Glutamatergic neuron (in vitro differentiated cells): Measurements from ENCODE around the gene GTSE1. TPM values are rescaled to one million over a fixed set of nuclear protein-coding genes. Genes with fewer than 3 reads are reported as not detected.

Experiments used
- DNase-seq: peaks from one replicate; pipeline ENCODE4 v3.0.0; 2022
- H3K27ac Mint-ChIP-seq: one replicate; pipeline ENCODE4 v1.8.0; 2020; ENCODE audit warnings: mild to moderate bottlenecking, mixed read lengths, inconsistent platforms; ENCODE audit not compliant: unreplicated experiment
- H3K27me3 Mint-ChIP-seq: one replicate; pipeline ENCODE4 v1.8.0; 2020; ENCODE audit warnings: mild to moderate bottlenecking, moderate library complexity, mixed read lengths, inconsistent platforms; ENCODE audit not compliant: unreplicated experiment
- H3K36me3 Mint-ChIP-seq: one replicate; pipeline ENCODE4 v1.8.0; 2020; ENCODE audit warnings: mild to moderate bottlenecking, mixed read lengths, inconsistent platforms; ENCODE audit not compliant: unreplicated experiment
- H3K4me1 Mint-ChIP-seq: one replicate; pipeline ENCODE4 v1.8.0; 2020; ENCODE audit warnings: mild to moderate bottlenecking, low read depth, mixed read lengths, inconsistent platforms; ENCODE audit not compliant: unreplicated experiment
- H3K4me3 Mint-ChIP-seq: one replicate; pipeline ENCODE4 v1.8.0; 2020; ENCODE audit warnings: mild to moderate bottlenecking, mixed read lengths, inconsistent platforms; ENCODE audit not compliant: unreplicated experiment
- H3K9me3 Mint-ChIP-seq: one replicate; pipeline ENCODE4 v1.8.0; 2020; ENCODE audit warnings: mild to moderate bottlenecking, moderate library complexity, mixed read lengths, inconsistent platforms; ENCODE audit not compliant: unreplicated experiment
- total RNA-seq: library from RNA; stranded (reverse); fragmentation: NEBNext Ultra II Directional; extraction: Animal tissue kit (Norgen Biotek cat#: 25700); gene quantifications from one replicate; pipeline ENCODE4 v1.2.1, GENCODE V29; 2021; ENCODE audit not compliant: unreplicated experiment
- TF ChIP-seq, protein P1 (sequence below): fragments of 200-600 bp; sonication (generic); IDR thresholded peaks from one replicate; pipeline ENCODE4 v1.5.0; 2021; ENCODE audit not compliant: partially characterized antibody, unreplicated experiment

Gene GTSE1
- total RNA-seq, 1 donor from 2014 or later = 7.5 TPM

- H3K9me3 Mint-ChIP-seq = peaks cover 3% of the 10 kb centered on the region
- TF ChIP-seq, protein P1, sequence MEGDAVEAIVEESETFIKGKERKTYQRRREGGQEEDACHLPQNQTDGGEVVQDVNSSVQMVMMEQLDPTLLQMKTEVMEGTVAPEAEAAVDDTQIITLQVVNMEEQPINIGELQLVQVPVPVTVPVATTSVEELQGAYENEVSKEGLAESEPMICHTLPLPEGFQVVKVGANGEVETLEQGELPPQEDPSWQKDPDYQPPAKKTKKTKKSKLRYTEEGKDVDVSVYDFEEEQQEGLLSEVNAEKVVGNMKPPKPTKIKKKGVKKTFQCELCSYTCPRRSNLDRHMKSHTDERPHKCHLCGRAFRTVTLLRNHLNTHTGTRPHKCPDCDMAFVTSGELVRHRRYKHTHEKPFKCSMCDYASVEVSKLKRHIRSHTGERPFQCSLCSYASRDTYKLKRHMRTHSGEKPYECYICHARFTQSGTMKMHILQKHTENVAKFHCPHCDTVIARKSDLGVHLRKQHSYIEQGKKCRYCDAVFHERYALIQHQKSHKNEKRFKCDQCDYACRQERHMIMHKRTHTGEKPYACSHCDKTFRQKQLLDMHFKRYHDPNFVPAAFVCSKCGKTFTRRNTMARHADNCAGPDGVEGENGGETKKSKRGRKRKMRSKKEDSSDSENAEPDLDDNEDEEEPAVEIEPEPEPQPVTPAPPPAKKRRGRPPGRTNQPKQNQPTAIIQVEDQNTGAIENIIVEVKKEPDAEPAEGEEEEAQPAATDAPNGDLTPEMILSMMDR = no peak
- H3K27me3 Mint-ChIP-seq = no peaks in the 10 kb centered on the region
- no peaks in the 10 kb centered on the region for H3K36me3 Mint-ChIP-seq
- H3K4me1 Mint-ChIP-seq = no peaks in the 10 kb centered on the region
- DNase-seq = no peak
- peak overlapping the region; percentile 8 for H3K27ac Mint-ChIP-seq
- H3K4me3 Mint-ChIP-seq = no peak overlapping the region
These were observed 24.2 kb downstream of the GTSE1 start for GRCh38 chr22:46320716-46321386.

- TF ChIP-seq, protein P1 = no peak
- H3K4me3 Mint-ChIP-seq = no peak overlapping the region
- no peak overlapping the region for H3K27ac Mint-ChIP-seq
- H3K4me1 Mint-ChIP-seq = no peaks in the 10 kb centered on the region
- no peaks in the 10 kb centered on the region for H3K36me3 Mint-ChIP-seq
- H3K27me3 Mint-ChIP-seq = no peaks in the 10 kb centered on the region
- peaks cover 3% of the 10 kb centered on the region for H3K9me3 Mint-ChIP-seq
- no peak for DNase-seq
These were observed 26.0 kb downstream of the GTSE1 start for GRCh38 chr22:46322711-46323110.

GRCh38 chr22:46323162-46323561, 26.5 kb downstream of the GTSE1 start:
- no peaks in the 10 kb centered on the region for H3K36me3 Mint-ChIP-seq
- H3K4me1 Mint-ChIP-seq = no peaks in the 10 kb centered on the region
- H3K4me3 Mint-ChIP-seq = no peak overlapping the region
- H3K27me3 Mint-ChIP-seq = no peaks in the 10 kb centered on the region
- H3K9me3 Mint-ChIP-seq = peaks cover 3% of the 10 kb centered on the region
- TF ChIP-seq, protein P1 = no peak
- H3K27ac Mint-ChIP-seq = no peak overlapping the region
- DNase-seq = no peak

- no peak overlapping the region for H3K27ac Mint-ChIP-seq
- TF ChIP-seq, protein P1 = no peak
- H3K27me3 Mint-ChIP-seq = no peaks in the 10 kb centered on the region
- H3K4me1 Mint-ChIP-seq = no peaks in the 10 kb centered on the region
- no peak overlapping the region for H3K4me3 Mint-ChIP-seq
- DNase-seq = no peak
- H3K9me3 Mint-ChIP-seq = peaks cover 3% of the 10 kb centered on the region
- H3K36me3 Mint-ChIP-seq = no peaks in the 10 kb centered on the region
These were observed 29.5 kb downstream of the GTSE1 start for GRCh38 chr22:46326066-46326680.
